HG02840 (cell line): Measurements from ENCODE around the gene CNTNAP2.

ENCODE experiments used
- ATAC-seq: cut with Tn5 transposase; IDR thresholded peaks from one replicate; pipeline ENCODE4 v1.9.1; 2021; ENCODE audit warnings: mild to moderate bottlenecking, moderate library complexity, moderate number of reproducible peaks; ENCODE audit not compliant: unreplicated experiment, low FRiP score

CNTNAP2 gene

GRCh38 chr7:147412109-147412508 lies 1295.5 kb downstream of the CNTNAP2 start:
- no peak for ATAC-seq

- no peak for ATAC-seq
Measured at GRCh38 chr7:147412782-147413556, 1296.4 kb downstream of the CNTNAP2 start.

- ATAC-seq, result no peak
Measured at GRCh38 chr7:147413557-147413870, 1296.9 kb downstream of the CNTNAP2 start.

- no peak for ATAC-seq
Measured at GRCh38 chr7:147415991-147416390, 1299.4 kb downstream of the CNTNAP2 start.

- no peak for ATAC-seq
Measured at GRCh38 chr7:147418966-147419365, 1302.4 kb downstream of the CNTNAP2 start.

- no peak for ATAC-seq
Measured at GRCh38 chr7:147423875-147424274, 1307.3 kb downstream of the CNTNAP2 start.

- no peak for ATAC-seq
Measured at GRCh38 chr7:147428075-147428474, 1311.5 kb downstream of the CNTNAP2 start.

- no peak for ATAC-seq
Measured at GRCh38 chr7:147429961-147430360, 1313.4 kb downstream of the CNTNAP2 start.

- no peak for ATAC-seq
Measured at GRCh38 chr7:147432079-147432478, 1315.5 kb downstream of the CNTNAP2 start.

GRCh38 chr7:147432576-147432975 lies 1316.0 kb downstream of the CNTNAP2 start:
- ATAC-seq, result no peak

GRCh38 chr7:147436718-147437117 lies 1320.1 kb downstream of the CNTNAP2 start:
- no peak for ATAC-seq

- no peak for ATAC-seq
Measured at GRCh38 chr7:147438216-147438615, 1321.6 kb downstream of the CNTNAP2 start.

- ATAC-seq, result no peak
Measured at GRCh38 chr7:147443942-147444341, 1327.3 kb downstream of the CNTNAP2 start.

- ATAC-seq, result no peak
Measured at GRCh38 chr7:147452816-147453215, 1336.2 kb downstream of the CNTNAP2 start.

GRCh38 chr7:147465223-147465622 lies 1348.6 kb downstream of the CNTNAP2 start:
- ATAC-seq, result no peak

- ATAC-seq, result no peak
Measured at GRCh38 chr7:147472556-147472955, 1356.0 kb downstream of the CNTNAP2 start.

- no peak for ATAC-seq
Measured at GRCh38 chr7:147474862-147475261, 1358.3 kb downstream of the CNTNAP2 start.

- no peak for ATAC-seq
Measured at GRCh38 chr7:147477526-147477925, 1360.9 kb downstream of the CNTNAP2 start.

GRCh38 chr7:147478796-147479195 lies 1362.2 kb downstream of the CNTNAP2 start:
- no peak for ATAC-seq

GRCh38 chr7:147483634-147484292 lies 1367.2 kb downstream of the CNTNAP2 start:
- no peak for ATAC-seq

GRCh38 chr7:147485660-147486210 lies 1369.1 kb downstream of the CNTNAP2 start:
- ATAC-seq, result no peak

GRCh38 chr7:147492606-147493005 lies 1376.0 kb downstream of the CNTNAP2 start:
- ATAC-seq, result no peak
